Right lobe of liver (tissue), 4 donors: ENCODE data around the gene CYLD.

ENCODE experiments used
- POLR2A ChIP-seq: fragments of 450-650 bp; IDR thresholded peaks from one replicate; pipeline ENCODE4 v1.6.1; 2017; ENCODE audit warnings: antibody characterized with exemption, mild to moderate bottlenecking
- TF ChIP-seq, protein P1 (sequence below), 4 donors: fragments of 200-600 bp in 3 of 4; fragments of 450-650 bp in 1 of 4; IDR thresholded peaks; one replicate each; pipeline versions ENCODE4 v1.5.1 to v1.8.0; 2016 to 2022; ENCODE audit warnings: antibody characterized with exemption in 4 of 4, mild to moderate bottlenecking in 2 of 4
- donor health status: DM: no; HTN: no; CAD: no.
- donor health status: DM: no; HTN: no; CAD: no.
- donor health status: DM: no; HTN: yes; CAD: no.

DNA sequence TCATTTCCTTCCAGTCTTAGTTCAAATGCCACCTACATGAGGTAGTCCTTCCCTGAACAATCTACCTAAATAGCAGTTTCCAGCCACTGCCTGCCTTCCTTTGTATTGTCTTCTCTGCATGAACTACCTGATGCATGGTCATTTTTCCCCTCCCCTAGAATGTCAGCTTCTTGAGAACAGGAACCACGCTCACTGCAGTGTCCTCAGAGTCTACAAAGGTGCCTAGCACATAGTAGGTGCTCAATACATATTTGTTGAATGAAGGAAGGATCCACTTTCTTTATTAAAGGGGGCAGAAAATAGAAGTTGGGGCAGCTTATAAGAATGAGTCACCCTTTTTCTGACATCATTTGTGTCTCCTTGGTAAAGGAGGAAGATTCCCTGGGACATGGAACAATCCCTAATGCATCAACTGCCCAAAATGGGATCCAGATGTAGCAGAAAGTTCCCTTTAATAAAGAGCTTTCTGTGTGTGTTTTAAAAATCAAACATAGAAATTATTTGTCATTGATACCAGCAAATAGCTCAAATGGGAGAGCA, 4.4 kb upstream of the CYLD start:
- TF ChIP-seq POLR2A: no peak
- TF ChIP-seq, protein P1, sequence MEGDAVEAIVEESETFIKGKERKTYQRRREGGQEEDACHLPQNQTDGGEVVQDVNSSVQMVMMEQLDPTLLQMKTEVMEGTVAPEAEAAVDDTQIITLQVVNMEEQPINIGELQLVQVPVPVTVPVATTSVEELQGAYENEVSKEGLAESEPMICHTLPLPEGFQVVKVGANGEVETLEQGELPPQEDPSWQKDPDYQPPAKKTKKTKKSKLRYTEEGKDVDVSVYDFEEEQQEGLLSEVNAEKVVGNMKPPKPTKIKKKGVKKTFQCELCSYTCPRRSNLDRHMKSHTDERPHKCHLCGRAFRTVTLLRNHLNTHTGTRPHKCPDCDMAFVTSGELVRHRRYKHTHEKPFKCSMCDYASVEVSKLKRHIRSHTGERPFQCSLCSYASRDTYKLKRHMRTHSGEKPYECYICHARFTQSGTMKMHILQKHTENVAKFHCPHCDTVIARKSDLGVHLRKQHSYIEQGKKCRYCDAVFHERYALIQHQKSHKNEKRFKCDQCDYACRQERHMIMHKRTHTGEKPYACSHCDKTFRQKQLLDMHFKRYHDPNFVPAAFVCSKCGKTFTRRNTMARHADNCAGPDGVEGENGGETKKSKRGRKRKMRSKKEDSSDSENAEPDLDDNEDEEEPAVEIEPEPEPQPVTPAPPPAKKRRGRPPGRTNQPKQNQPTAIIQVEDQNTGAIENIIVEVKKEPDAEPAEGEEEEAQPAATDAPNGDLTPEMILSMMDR (IDR thresholded peaks at IDR 0.05): no peak
